Stimulated activated CD4-positive, alpha-beta T cell treated with anti-CD3 and anti-CD28 coated beads, Interleukin-2, amount 100 ng/mL, for 48 hours (primary cell): Measurements from ENCODE around the gene STRAP.
"Not testable (repeated sequence)": the region's sequence is repeated elsewhere in the genome, so short reads cannot be mapped to it uniquely, and the experiment has no call there.

Source experiments
- DNase-seq, 2 donors: peaks; one replicate each; pipeline ENCODE4 v3.0.0-alpha.2; 2020

Gene STRAP

DNA sequence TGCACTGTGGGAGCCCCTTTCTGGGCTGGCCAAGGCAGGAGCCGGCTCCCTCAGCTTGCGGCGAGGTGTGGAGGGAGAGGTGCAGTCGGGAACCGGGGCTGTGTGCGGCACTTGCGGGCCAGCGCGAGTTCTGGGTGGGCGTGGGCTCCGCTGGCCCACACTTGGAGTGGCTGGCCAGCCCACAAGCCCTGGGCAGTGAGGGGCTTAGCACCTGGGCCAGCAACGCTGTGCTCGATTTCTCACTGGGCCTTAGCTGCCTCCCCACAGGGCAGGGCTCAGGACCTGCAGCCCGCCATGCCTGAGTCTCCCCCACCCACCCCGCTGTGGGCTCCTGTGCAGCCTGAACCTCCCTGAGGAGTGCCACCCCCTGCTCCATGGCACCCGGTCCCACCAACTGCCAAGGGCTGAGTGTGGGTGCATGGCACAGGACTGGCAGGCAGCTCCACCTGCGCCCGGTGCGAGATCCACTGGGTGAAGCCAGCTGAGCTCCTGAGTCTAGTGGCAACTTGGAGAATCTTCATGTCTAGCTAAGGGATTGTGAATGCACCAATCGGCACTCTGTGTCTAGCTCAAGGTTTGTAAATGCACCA is 7.5 kb upstream of the STRAP start:
- DNase-seq: not testable (repeated sequence)

DNA sequence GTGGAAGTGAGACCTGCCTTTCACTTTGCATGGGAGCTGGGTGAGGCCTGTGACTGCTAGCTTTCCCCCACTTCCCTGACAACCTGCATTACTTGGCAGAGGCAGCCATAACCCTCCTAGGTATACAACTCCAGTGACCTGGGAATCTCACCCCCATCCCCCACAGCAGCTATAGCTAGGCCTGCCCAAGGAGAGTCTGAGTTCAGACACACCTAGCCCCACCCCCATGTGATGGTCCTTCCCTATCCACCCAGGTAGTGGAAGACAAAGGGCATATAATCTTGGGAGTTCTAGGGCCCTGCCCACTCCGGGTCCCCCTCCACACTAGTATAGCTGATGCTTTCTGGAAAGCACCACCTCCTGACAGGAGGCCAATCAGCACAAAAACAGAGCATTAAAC is 6.3 kb upstream of the STRAP start:
- DNase-seq: no peak

DNA sequence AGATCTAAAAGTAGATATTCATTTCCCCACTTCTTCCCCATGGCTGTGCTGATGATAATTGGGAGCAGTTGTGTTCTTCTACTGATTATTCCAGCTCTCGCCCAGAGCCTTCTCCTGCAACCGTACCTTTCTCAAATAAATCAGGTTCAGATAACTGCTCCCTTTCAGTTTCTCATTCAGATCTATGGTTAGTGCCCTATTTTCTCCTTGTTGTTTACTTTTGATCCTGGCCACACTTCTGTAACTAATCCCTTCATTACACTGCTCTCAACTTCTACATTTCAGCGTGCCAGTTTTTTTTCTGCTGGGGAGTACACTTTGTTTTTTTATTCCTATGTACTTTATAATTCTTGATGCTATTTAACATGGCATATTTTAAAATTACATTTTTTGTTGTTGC is 2.8 kb upstream of the STRAP start:
- DNase-seq: no peak

DNA sequence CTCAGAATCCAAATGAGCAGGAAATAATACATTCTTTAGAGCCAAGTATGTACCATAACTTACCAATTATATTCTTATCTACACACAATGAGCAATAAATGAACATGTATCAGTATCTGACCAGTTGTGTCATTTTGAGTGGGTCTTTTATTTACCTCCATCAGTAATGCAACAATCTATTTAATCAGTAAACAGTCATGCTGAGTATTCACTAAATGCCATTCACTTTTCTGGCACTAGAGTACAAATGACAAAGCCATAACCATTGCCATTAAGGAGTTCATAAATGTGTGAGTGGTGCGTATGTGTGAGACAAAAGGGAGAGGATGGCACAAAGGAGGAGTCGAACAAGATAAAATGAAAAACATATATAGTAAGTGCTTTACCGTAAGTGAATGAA is 1.5 kb upstream of the STRAP start:
- DNase-seq: no peak

DNA sequence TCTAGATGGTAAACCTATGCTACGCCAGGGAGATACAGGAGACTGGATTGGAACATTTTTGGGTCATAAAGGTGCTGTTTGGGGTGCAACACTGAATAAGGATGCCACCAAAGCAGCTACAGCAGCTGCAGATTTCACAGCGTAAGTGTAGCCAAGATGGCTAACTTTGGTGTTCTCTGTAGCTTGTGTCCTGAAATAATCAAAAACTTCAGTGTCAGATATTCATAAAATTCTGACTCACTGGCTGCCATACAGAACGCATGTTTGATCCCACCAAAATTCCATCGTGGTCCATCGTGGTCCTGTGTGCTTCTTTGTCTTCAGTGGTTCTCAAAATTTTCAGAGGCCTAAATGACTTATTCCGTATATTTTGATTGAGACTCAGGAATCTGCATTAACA is 1.3 kb downstream of the STRAP start:
- DNase-seq: no peak

DNA sequence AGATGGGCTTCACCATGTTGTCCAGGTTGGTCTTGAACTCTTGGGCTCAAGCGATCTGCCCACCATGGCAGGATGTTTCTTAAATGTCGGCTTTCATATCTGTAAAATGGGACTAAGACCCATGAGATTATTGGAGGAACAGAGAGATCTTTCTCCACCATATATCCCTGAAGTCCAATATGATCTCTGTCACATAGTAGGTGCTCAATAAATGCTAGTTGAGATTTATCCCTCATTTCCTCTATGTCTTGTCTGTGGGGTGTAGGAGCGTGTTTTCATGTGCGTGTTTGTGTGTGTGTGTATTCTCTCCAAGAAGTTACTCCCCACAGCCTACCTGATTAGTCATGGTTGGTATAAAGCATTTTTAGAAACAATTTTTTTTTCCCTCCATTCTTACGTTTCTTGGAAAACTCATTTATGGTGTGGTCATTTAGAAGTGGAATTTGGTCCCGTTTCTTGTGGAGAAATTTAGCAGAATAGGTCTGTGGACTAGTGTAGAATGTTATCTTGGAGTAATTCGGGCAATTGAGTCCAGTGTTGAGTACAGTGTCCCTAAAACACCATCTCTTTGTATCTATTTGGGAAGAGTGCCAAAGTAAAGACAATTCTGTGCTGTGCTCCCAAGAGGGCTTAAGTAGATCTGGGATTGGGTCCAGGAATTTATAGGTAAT is 4.3 kb downstream of the STRAP start:
- DNase-seq: no peak

DNA sequence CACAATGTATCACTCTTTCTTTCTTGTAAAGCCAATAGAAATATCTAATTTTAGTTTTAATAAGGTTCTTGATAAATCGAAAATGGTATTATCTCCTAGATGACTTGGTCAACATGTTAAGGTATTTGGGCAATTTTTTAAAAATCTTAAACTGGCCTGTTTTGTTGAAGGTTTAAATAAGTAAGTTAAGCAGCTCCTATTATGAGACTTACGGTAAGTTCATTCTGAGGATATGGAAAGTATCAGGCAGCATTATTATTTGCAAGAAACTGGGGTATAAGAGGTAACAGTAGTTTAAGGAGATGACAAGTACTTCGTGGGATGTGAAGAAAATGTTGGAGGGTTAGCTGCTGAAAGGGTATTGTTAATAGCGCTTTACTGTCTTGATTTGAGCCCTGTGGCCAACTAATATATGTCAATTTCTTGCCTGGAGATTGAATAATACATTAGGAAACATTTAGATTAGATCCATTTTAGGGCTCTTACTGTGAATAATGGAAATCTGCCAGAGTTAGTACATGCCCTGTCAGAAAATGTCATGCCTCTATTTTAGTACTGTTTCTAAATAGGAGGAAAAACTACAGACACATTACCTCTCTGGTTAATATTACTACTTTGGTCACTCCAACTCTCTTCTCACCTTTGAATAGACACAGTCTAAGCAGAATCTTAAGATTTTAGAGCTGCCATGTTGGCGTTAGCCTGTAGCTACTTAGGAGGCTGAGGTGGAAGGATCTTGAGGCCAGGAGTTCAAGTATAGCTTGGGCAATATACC is 5.0 kb downstream of the STRAP start:
- DNase-seq: no peak

DNA sequence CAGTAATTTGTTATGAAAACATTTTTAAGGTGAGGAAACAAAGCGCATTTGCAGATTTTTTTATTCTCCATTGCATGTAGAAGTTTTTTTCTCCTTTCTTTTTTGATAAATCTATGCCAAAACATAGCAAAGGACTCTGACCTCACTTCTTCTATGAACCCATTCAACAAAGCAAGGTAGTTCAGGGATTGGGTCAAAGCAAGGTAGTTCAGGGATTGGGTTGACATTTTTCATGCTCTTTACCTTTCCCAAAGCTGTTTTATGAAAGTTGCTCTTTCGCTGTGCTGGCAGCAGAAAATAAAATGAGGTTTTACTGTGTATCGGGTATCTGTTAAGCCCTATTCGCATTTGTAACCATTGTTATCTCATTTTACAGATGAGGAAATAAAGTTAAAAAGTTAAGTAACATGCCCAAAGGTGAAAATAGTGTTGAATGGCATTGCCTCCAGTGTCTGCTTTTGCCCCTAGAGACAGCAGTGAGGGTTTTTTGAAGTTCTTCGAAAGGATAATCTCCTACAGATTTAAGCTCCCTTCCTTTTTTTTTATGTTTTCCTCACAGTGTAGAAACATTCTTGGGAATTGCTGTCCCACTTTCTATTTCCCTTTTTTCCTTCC is 10.6 kb downstream of the STRAP start:
- DNase-seq: no peak

DNA sequence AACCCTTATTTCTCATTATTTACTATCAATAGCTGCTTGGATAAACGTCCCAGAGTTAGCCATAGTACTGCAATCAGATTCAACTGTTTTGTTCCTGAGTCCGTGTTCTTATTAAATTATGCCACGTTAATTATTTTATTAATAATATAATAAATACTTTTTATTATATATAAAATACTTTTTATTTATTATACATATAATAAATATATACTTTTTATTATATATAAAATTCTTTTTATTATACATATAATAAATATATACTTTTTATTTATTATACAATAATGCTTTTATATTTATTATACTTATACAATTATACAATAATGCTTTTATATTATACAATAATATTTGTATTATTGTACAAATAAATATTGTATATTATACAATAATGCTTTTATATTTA is 11.1 kb downstream of the STRAP start:
- no peak for DNase-seq

DNA sequence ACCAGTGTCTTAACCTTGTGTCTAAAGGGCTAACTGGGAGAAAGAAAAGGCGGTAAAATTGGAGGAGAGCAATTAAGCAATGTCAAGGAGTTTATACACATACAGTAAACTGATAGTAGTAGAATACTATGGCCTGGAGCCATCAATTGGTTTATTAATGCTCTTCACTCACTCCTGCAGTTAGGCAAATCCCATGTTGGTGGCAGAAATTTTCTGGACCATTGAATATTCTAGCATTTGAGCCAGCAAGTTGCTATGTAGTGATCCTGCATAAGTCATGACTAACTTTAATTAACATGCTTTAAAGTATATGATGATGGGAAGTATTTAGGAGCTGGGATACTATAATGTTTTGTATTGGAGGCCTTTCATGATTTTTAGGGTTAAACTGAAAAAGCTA is 14.7 kb downstream of the STRAP start:
- no peak for DNase-seq

DNA sequence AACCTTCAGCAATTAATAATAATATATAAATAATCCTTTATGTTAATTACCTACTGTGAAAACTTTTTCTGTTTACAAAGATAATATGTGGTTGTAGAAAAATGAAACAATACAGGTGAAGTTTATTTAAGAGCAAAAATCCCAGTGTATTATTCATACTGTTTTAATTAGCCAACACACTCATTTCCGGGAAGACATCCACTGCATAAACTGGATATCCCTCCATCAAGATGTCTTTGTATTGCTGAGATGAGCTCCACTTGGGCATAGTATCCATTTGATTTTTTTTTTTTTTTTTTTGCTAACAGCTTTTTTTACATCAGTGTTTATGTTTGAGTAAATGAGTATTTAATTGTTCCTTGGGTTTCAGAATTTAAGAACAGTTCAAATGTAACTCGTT is 15.2 kb downstream of the STRAP start:
- no peak for DNase-seq

DNA sequence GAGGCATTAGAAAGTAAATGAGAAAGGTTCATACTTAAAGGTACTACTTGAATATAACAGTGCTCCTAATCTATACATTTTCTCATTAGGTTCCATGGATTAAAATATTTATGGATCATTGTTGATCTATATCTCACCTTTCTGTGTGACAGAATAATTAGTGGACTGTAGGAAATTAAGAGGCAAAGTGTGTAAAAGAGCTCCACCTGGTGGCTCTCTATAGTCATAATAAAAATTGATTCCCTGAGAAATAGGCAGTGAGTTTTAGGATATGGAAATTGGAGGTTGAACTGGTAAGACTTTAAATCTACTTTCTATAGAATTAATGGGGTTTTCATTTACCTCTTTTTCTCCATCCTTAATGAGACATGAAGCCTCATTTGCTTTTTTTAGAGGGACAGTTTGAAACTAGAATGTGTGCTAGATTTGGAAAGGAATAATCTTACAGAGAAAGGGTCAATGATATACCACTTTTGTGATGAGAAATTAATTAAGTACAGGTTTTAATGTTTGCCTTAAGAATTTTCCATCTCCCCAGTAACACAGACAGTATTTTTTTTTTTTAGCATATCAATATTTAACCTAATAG is 17.2 kb downstream of the STRAP start:
- DNase-seq: no peak

DNA sequence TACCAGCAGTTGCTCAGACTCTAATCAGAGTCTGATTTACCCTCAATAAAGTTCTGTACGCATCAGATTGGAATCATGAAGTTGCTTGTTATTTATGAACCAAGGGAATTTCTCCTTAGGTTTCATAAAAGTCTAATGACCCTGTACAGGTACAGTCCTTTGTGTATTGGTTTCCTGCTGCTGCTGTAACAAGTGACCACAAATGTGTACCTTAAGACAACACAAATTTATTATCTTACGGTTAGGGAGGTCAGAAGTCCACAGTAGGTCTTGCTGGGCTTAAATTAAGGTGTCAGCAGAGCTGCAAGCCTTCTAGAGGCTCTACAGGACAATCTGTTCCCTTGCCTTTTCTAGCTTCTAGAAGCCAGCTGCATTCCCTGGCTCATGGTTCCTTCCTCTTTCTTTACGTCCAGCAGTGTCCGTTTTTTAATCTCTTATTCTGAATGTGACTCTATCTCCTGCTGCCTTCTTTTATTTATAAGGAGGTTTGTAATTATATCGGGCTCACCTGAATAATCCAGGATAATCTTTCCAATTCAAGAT is 22.3 kb downstream of the STRAP start:
- no peak for DNase-seq

DNA sequence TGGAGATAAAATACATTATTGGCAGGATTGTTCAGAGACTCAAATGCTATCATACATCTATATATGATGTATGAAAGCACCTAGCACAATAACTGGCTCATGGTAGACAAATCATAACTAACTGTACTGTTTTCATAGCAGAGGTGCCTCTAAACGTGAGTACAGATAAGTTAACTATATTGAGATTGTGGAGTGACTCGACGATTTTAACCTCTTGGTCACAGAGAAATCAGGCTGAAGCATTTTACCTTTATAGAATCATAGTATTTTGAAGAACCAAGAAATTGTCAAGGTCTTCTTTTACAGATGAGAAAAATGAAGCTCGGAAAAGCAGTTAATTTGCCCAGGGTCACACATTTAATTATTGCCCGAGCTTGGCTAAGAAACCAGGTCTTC is 28.3 kb downstream of the STRAP start:
- no peak for DNase-seq

DNA sequence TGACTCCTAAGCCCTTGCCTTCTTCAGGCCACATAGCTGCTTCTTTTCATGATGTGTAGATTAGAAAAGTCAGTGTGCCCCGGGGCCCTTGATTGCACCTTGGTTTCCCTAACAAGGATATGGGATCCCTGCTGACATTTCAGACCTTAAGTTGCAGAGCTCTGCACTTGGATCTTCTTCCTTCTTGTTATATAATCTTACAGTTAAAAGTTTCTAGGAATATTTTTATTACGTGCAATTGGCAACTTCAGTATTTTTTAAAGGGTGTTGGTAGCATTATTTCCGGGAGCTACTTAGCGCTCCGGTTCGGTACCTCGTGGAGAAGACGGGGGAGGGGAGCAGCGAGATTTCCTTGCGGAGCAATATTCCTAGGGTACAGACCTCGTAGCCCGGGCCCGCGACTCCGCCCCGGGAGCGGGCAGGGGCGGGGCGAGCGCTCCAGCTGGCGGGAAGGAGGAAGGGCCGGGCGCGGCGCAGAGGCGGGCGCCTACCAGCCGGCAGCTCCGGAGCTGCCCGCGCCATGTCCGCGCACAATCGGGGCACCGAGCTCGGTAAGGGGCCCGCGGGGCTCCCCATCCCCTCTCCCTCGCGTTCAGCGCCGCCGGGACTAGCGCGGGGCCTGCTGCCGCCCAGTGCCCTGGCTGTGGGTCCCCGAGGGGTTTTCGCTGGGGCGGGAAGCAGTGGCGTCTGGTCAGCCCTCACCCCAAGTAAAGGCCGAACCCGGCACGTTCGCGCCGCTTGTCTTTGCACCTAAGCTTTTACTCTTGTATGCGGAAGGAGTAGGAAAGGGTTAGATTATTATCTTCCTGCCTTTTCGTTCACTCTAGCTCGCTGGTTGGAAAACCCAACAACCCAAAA is 28.9 kb downstream of the STRAP start, which contains the start of gene DERA:
Gene DERA (plus strand): TSS at position 469 of the 858 bp plus-strand sequence. CDS start 52 bp downstream, at position 521.
- DNase-seq: peak; percentile 53 to 54

DNA sequence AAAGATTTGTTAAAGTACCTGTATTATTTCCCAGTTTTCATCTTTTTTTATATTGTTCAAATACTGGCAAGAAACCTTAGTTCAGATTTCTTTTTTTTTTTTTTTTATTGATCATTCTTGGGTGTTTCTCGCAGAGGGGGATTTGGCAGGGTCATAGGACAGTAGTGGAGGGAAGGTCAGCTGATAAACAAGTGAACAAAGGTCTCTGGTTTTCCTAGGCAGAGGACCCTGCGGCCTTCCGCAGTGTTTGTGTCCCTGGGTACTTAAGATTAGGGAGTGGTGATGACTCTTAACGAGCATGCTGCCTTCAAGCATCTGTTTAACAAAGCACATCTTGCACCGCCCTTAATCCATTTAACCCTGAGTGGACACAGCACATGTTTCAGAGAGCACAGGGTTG is 29.7 kb downstream of the STRAP start:
- DNase-seq: not testable (repeated sequence)

DNA sequence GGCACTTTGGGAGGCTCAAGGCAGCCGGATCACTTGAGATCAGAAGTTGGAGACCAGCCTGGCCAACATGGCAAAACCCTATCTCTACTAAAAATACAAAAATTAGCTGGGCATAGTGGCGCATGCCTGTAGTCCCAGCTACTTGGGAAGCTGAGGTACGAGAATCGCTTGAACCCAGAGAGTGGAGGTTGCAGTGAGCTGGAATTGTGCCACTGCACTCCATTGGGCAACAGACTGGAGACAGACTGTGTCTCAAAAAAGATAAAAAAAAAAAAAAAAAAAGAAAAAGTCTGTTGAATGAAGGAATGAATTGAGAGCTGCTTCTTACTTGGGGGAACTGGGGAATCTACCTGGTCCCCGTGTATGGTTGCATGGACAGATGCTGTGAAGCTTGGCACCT is 31.9 kb downstream of the STRAP start:
- DNase-seq: not testable (repeated sequence)

DNA sequence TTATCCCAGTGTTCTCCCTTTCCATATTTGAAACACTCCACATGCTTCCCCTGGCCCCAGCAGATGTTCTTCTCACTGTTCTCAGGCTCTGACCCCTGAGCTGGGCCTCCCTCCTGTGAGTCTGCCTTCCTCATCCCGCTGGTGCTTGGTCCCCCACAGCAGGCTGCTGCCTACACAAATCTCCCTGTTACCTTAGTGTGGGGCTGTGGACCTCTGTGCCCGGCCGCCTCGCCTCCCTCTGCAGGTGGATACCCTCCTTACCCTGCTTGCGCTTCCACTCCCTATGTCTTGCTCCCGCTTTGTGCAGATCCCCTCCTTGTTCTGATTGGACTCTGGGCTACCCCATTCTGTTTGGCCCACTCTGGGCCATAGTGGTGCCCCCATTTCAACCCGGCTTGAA is 35.9 kb downstream of the STRAP start:
- no peak for DNase-seq

DNA sequence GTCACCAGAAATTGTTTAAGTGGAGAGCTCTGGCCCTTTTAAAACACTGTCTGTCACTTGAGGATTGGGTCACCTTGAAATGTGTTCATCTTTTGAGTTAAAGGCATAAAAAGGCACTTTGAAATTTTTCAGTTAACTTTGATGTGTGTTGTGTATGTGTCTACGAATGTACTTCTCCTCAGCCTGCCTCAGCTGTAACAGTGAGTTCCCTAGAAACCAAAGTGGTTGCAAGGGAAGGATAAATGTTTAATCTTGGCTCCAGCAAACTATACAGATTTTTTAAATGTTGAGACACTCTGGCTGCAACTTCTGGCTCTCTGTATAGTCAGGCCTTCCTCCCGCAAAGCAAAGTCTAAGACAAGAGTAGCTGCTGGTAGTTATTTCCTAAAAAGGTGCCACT is 37.2 kb downstream of the STRAP start:
- no peak for DNase-seq

DNA sequence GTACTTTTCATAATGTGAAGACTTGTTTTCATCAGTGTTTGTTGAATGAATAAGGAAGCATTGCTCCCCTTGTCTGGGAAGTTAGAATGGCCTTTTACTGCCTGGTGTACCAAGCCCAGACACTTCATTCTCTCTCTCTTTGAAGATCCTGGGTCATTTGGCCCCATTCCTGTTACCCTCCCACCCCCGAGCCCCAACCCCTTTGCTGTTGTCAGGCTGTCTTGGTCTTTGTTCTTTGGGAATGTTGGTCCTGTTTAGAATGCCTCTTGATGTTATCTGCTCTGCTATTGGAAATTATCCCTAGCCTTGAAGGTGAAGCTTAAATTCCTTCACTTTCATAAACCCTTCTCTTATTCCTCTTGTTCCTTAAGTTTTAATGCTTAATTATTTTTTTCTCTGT is 42.8 kb downstream of the STRAP start:
- no peak for DNase-seq

DNA sequence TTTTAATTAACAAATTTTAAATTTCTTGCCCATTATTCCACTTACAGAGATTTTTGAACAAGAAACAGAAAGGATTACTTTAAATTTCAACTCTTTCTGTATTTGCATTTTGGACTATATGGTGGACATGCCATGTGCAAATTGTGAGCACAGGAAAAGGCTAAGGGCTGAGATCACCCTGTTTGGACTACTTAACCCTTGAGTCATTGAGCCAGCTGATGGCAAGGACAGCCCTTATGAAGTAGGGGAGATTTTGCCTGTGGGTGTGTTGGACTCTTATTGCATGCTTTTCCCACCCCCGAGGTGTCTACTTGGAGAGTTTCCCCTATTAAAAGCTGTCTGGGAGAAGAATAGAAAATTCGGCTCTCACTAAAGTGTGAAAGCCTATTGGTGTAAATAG is 46.2 kb downstream of the STRAP start:
- no peak for DNase-seq
